Measurements from ENCODE around the gene FAP. TPM values are rescaled to one million over a fixed set of nuclear protein-coding genes. Genes with fewer than 3 reads are reported as not detected.

Gene FAP
- total and polyA plus RNA-seq, 9 of the 15 experiments (the other 6 are each of a cell fraction or from before 2014, with no cell fraction given) = not detected

GRCh38 chr2:162196638-162197037, 46.6 kb downstream of the FAP start (continued):
- TF ChIP-seq ARID3B (CRISPR knock-in tag; IDR thresholded peaks at IDR 0.05; ENCODE audit: borderline replicate concordance) (no peak), BCOR (IDR thresholded peaks at IDR 0.05) (no peak), TEAD2 (tag; IDR thresholded peaks at IDR 0.05) (no peak)

GRCh38 chr2:162188451-162188850, 54.8 kb downstream of the FAP start:
- Histone ChIP-seq H3K27ac (ENCODE audit: extremely low read depth, low read depth, low read length) (no peak overlapping the region), H3K9ac (ENCODE audit: insufficient read depth in 1 of 2, low read depth in 2 of 2, low read length in 2 of 2) (no peak overlapping the region), H3K79me2 (ENCODE audit: control insufficient read depth, insufficient read depth, low read length) (no peaks in the 10 kb centered on the region), H3K36me3 (ENCODE audit: control insufficient read depth, insufficient read depth, low read length) (no peaks in the 10 kb centered on the region), H3K4me1 (replicated peaks in 1 of 2; ENCODE audit: control insufficient read depth in 2 of 2, insufficient read depth in 2 of 2, low read length in 2 of 2) (no peaks in the 10 kb centered on the region), H3K9me1 (ENCODE audit: control insufficient read depth, insufficient read depth, low read length) (no peaks in the 10 kb centered on the region), H3K27me3 (ENCODE audit: control insufficient read depth in 2 of 2, insufficient read depth in 2 of 2, low read length in 2 of 2) (no peaks in the 10 kb centered on the region), H4K20me1 (replicated peaks; ENCODE audit: control insufficient read depth, insufficient read depth, low read length) (no peaks in the 10 kb centered on the region), H3K4me2 (ENCODE audit: insufficient read depth, low read length) (no peak overlapping the region), H3K4me3 (no peak overlapping the region), H2AFZ (ENCODE audit: low read depth, low read length) (no peak overlapping the region), H3K9me3 (replicated peaks; ENCODE audit: control insufficient read depth, insufficient read depth, low read depth, low read length) (0 out of 2 replicates have a peak, but pooled peaks cover 4% of the 10 kb centered on the region)
- in situ Hi-C loops (cut with MboI) (no loop called here), intact Hi-C loops (cut with micrococcal nuclease) (no loop called here)
- no peak for DNase-seq (ENCODE audit: extremely low read depth in 1 of 4, low spot score in 3 of 4)
- POLR2A ChIA-PET = no interaction called here
- TF ChIP-seq KAT7 (CRISPR knock-in tag; IDR thresholded peaks at IDR 0.05; ENCODE audit: borderline replicate concordance) (no peak), ZNF609 (CRISPR knock-in tag; IDR thresholded peaks at IDR 0.05; ENCODE audit: borderline replicate concordance) (no peak), ZNF311 (CRISPR knock-in tag; IDR thresholded peaks at IDR 0.05) (no peak), OTX1 (CRISPR knock-in tag; IDR thresholded peaks at IDR 0.05) (no peak), DDX20 (tag; IDR thresholded peaks at IDR 0.05; ENCODE audit: low read depth) (no peak), BRD4 (IDR thresholded peaks at IDR 0.05) (no peak), IRF1 (CRISPR knock-in tag; IDR thresholded peaks at IDR 0.05; ENCODE audit: borderline replicate concordance) (no peak), KDM1A (IDR thresholded peaks at IDR 0.05) (no peak)
- CTCF ChIA-PET (ENCODE audit: low intra/inter-chr PET ratio) = no interaction called here
- no TSS peak for BruUV-seq (replicated peaks)
- no peak for ATAC-seq
- WGBS (ENCODE audit: insufficient coverage, low coverage, missing lambda C conversion rate) = 2% methylated on average over 3 of the region's 3 CpGs
- no peak for FAIRE-seq

Data from K562 (cell line).